K562 (cell line): ENCODE data around the gene VSIG2. TPM values are rescaled to one million over a fixed set of nuclear protein-coding genes. Genes with fewer than 3 reads are reported as not detected.
A peak's percentile ranks its signal among the peaks of the same experiment; 100 is the strongest.

Experiments
- ATAC-seq: fragments of 200-7000 bp; cut with Tn5 transposase; 3 replicates; pipeline ENCODE4 v1.9.1; 2020; ENCODE audit warnings: moderate library complexity
- BruUV-seq: library from RNA; stranded (reverse); fragments of 400-500 nt; replicated peaks from 2 replicates; lab custom pipeline; 2021; lab: Mats Ljungman, UMichigan
- CTCF ChIA-PET: fragments of 300-600 bp; formaldehyde crosslinking; extraction: SDS; loops from one replicate; lab custom pipeline; 2021; ENCODE audit warnings: low intra/inter-chr PET ratio; lab: Yijun Ruan, JAX
- POLR2A ChIA-PET: fragments of 300-600, 350-650 bp; sonication (Branson Sonifier 250); formaldehyde crosslinking; extraction: SDS; loops from one replicate; lab custom pipeline; 2021; ENCODE audit warnings: antibody characterized with exemption, inconsistent platforms; lab: Yijun Ruan, JAX
- DNase-seq, 4 experiments: peaks; one replicate each; pipeline versions ENCODE4 v3.0.0 to v3.0.0-alpha.2; 2011 to 2018; ENCODE audit warnings: low spot score in 3 of 4, mixed read lengths in 3 of 4; ENCODE audit errors: extremely low read depth in 1 of 4
- FAIRE-seq: peaks from 2 replicates; lab custom pipeline; 2011; peaks lifted over from hg19 to GRCh38; lab: Jason Lieb, UNC
- H2AFZ ChIP-seq: 2 replicates; pipeline ENCODE4 v1.6.0; 2011; ENCODE audit warnings: low read depth, low read length, control low read depth, inconsistent platforms
- H3K27ac ChIP-seq: fragments of 200-600 bp; 3 replicates; pipeline ENCODE4 v1.8.0; 2011; ENCODE audit warnings: low read depth, mild to moderate bottlenecking, control low read depth, inconsistent platforms, low read length, moderate library complexity, mixed read lengths; ENCODE audit errors: extremely low read depth
- H3K27me3 ChIP-seq, 2 experiments: fragments of 300-600 bp in 1 of 2; 2 replicates in 1 of 2; 3 replicates in 1 of 2; pipeline versions ENCODE4 v1.6.0 to v1.8.0; 2011; ENCODE audit warnings: inconsistent platforms in 2 of 2, low read length in 2 of 2, mild to moderate bottlenecking in 1 of 2, mixed read lengths in 1 of 2, moderate library complexity in 1 of 2; ENCODE audit not compliant: control insufficient read depth in 2 of 2, insufficient read depth in 2 of 2
- H3K36me3 ChIP-seq: fragments of 300-600 bp; 3 replicates; pipeline ENCODE4 v1.8.0; 2011; ENCODE audit warnings: mild to moderate bottlenecking, low read length, inconsistent platforms; ENCODE audit not compliant: control insufficient read depth, insufficient read depth
- H3K4me1 ChIP-seq, 2 experiments: fragments of 200-600 bp in 1 of 2; replicated peaks in 1 of 2; 2 replicates in 1 of 2; 3 replicates in 1 of 2; pipeline versions ENCODE4 v1.5.1 to v1.8.0; 2011; ENCODE audit warnings: inconsistent platforms in 2 of 2, low read length in 2 of 2, mild to moderate bottlenecking in 1 of 2, mixed read lengths in 1 of 2, moderate library complexity in 1 of 2; ENCODE audit not compliant: control insufficient read depth in 2 of 2, insufficient read depth in 2 of 2
- H3K4me2 ChIP-seq: 2 replicates; pipeline ENCODE4 v1.6.1; 2011; ENCODE audit warnings: low read length, control low read depth, inconsistent platforms, mixed read lengths; ENCODE audit not compliant: insufficient read depth
- H3K4me3 ChIP-seq: fragments of 200-600 bp; sonication (generic), shearing (Covaris generic); 2 replicates; pipeline ENCODE4 v1.5.1; 2016; ENCODE audit warnings: control low read depth, inconsistent platforms
- H3K79me2 ChIP-seq: fragments of 200-600 bp; 3 replicates; pipeline ENCODE4 v1.8.0; 2011; ENCODE audit warnings: low read length, inconsistent platforms; ENCODE audit not compliant: control insufficient read depth, insufficient read depth
- H3K9ac ChIP-seq, 2 experiments: 2 replicates each; pipeline versions ENCODE4 v1.6.0 to v1.6.1; 2011; ENCODE audit warnings: low read depth in 2 of 2, low read length in 2 of 2, control low read depth in 1 of 2, inconsistent platforms in 1 of 2, mild to moderate bottlenecking in 1 of 2, mixed read lengths in 1 of 2; ENCODE audit not compliant: insufficient read depth in 1 of 2
- H3K9me1 ChIP-seq: one replicate; pipeline ENCODE4 v1.6.0; 2011; ENCODE audit warnings: inconsistent platforms, mild to moderate bottlenecking, low read length, moderate library complexity; ENCODE audit not compliant: control insufficient read depth, insufficient read depth
- H3K9me3 ChIP-seq: replicated peaks from 2 replicates; pipeline ENCODE4 v1.5.1; 2011; ENCODE audit warnings: low read depth, low read length, inconsistent platforms; ENCODE audit not compliant: control insufficient read depth, insufficient read depth
- H4K20me1 ChIP-seq: replicated peaks from 2 replicates; pipeline ENCODE4 v1.6.1; 2011; ENCODE audit warnings: low read length, inconsistent platforms, mixed read lengths; ENCODE audit not compliant: control insufficient read depth, insufficient read depth
- CEBPG ChIP-seq, 3 experiments: fragments of 200-800 bp in 1 of 3; sonication (Bioruptor generic) in 1 of 3; sonication (generic) in 1 of 3; formaldehyde crosslinking in 1 of 3; IDR thresholded peaks in 2 of 3; conservative IDR thresholded peaks in 1 of 3; 2 replicates each; pipeline versions ENCODE4 v1.6.1 to v1.8.0; 2016 to 2022; ENCODE audit warnings: missing compliant biosample characterization in 2 of 3, missing genetic modification characterization in 2 of 3, mild to moderate bottlenecking in 1 of 3, missing genetic modification reagents in 1 of 3
- FOSL1 ChIP-seq: fragments of 200-800 bp; sonication (Bioruptor generic); conservative IDR thresholded peaks from 2 replicates; pipeline ENCODE4 v1.6.1; 2016; ENCODE audit warnings: missing genetic modification characterization, missing compliant biosample characterization
- MEIS2 ChIP-seq: fragments of 450-650 bp; IDR thresholded peaks from 2 replicates; pipeline ENCODE4 v1.6.1; 2014; ENCODE audit warnings: mild to moderate bottlenecking; ENCODE audit not compliant: partially characterized antibody
- TARDBP ChIP-seq: fragments of 450-650 bp; IDR thresholded peaks from 2 replicates; pipeline ENCODE4 v1.6.1; 2016
- WGBS: fragments of 100-300 bp; shearing (Covaris generic); methylation state at CpG from one replicate; pipeline ENCODE4 v1.1.6; 2016; ENCODE audit warnings: low coverage, mixed read lengths; ENCODE audit not compliant: insufficient coverage; ENCODE audit errors: missing lambda C conversion rate; 5-methylcytosine and 5-hydroxymethylcytosine counted together
- in situ Hi-C: fragments of 300-500 bp; cut with MboI; formaldehyde crosslinking; loops from 4 replicates; pipeline ENCODE4 v1.15.0; 2018; ENCODE audit warnings: inconsistent platforms, mixed read lengths
- intact Hi-C: fragments of 100-400 bp; cut with micrococcal nuclease; formaldehyde crosslinking; loops from 2 replicates; pipeline ENCODE4 v1.14.2; 2022
- polyA plus RNA-seq, 8 experiments: library from polyadenylated mRNA; depleted of rRNA in 4 of 8; stranded (reverse) in 5 of 8; unstranded in 3 of 8; fragments of >200 nt; fragmentation: Nextera tagmentation in 2 of 8; fragmentation: Illumina TruSeq in 1 of 8; extraction: Ambion mirVana in 2 of 8; extraction: Trizol in 1 of 8; gene quantifications; 2 replicates each; pipeline versions ENCODE4 v1.2.1 to v1.2.3, GENCODE V29; 2011 to 2014; ENCODE audit warnings: inconsistent platforms in 1 of 8, missing spikeins in 1 of 8
- total RNA-seq, 7 experiments: library from RNA; depleted of rRNA in 6 of 7; stranded (reverse); fragments of >200 nt in 6 of 7; fragmentation: Illumina TruSeq in 2 of 7; extraction: Trizol in 2 of 7; gene quantifications; 2 replicates each; pipeline versions ENCODE4 v1.2.1 to v1.2.3, GENCODE V29; 2011 to 2021; ENCODE audit warnings: low replicate concordance in 1 of 7
- TF ChIP-seq, protein P1 (sequence below), 2 experiments: IDR thresholded peaks; 2 replicates each; pipeline ENCODE4 v1.6.1; 2011; ENCODE audit warnings: borderline replicate concordance in 1 of 2, control low read depth in 1 of 2, low read depth in 1 of 2, low read length in 1 of 2, mild to moderate bottlenecking in 1 of 2, mixed read lengths in 1 of 2, moderate library complexity in 1 of 2; ENCODE audit not compliant: insufficient read depth in 1 of 2, insufficient read length in 1 of 2, poor library complexity in 1 of 2, severe bottlenecking in 1 of 2; ENCODE audit errors: extremely low read depth in 1 of 2
- TF ChIP-seq, protein P2 (sequence below): fragments of 250-450 bp; sonication (Bioruptor Pico); IDR thresholded peaks from 2 replicates; pipeline ENCODE4 v1.9.0; 2021; ENCODE audit warnings: mild to moderate bottlenecking, inconsistent platforms

Gene VSIG2
- total and polyA plus RNA-seq, 9 of the 15 experiments (the other 6 are each of a cell fraction or from before 2014, with no cell fraction given) = not detected

DNA sequence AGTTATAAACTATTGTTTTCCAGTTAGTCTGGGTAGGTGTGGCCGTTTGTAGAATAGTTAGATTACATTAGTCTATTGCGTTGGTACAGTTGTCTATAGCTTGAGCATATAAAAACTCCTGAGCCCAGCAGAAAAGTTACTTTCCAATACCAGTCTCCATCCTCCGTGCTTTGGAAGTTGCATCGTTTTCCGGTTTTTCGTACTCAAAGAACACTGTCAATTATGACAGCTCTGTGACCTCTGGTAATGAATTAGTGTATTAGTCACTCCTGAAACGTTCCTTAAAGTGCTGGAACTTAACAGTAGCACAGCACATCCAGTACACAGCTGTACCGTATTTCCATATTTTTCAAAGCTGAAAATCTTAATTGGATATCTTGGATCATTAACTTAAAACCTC is 49.0 kb upstream of the VSIG2 start:
- peaks cover 2 to 7% of the 10 kb centered on the region in 2 experiments; a peak in 3 of 5 replicates for H3K27me3 ChIP-seq
- WGBS = 38% methylated on average over 8 of the region's 8 CpGs
- H3K9ac ChIP-seq = no peak overlapping the region
- TF ChIP-seq, protein P1, sequence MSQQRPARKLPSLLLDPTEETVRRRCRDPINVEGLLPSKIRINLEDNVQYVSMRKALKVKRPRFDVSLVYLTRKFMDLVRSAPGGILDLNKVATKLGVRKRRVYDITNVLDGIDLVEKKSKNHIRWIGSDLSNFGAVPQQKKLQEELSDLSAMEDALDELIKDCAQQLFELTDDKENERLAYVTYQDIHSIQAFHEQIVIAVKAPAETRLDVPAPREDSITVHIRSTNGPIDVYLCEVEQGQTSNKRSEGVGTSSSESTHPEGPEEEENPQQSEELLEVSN (IDR thresholded peaks at IDR 0.05; ENCODE audit: borderline replicate concordance in 1 of 2, extremely low read depth in 1 of 2, insufficient read depth in 1 of 2, insufficient read length in 1 of 2, low read depth in 1 of 2, low read length in 1 of 2, poor library complexity in 1 of 2, severe bottlenecking in 1 of 2) = no peak
- no peak for TF ChIP-seq TARDBP
- TF ChIP-seq MEIS2 = peak; percentile 50
- TF ChIP-seq CEBPG (CRISPR knock-in tag; IDR thresholded peaks at IDR 0.05) = no peak
- TF ChIP-seq CEBPG (tag; conservative IDR thresholded peaks at IDR 0.05 in 1 of 2, IDR thresholded peaks at IDR 0.05 in 1 of 2) = 0 out of 4 replicates have a peak, but pooled peaks of 1 of the 2 experiments have one; percentile 7
- TF ChIP-seq, protein P2, sequence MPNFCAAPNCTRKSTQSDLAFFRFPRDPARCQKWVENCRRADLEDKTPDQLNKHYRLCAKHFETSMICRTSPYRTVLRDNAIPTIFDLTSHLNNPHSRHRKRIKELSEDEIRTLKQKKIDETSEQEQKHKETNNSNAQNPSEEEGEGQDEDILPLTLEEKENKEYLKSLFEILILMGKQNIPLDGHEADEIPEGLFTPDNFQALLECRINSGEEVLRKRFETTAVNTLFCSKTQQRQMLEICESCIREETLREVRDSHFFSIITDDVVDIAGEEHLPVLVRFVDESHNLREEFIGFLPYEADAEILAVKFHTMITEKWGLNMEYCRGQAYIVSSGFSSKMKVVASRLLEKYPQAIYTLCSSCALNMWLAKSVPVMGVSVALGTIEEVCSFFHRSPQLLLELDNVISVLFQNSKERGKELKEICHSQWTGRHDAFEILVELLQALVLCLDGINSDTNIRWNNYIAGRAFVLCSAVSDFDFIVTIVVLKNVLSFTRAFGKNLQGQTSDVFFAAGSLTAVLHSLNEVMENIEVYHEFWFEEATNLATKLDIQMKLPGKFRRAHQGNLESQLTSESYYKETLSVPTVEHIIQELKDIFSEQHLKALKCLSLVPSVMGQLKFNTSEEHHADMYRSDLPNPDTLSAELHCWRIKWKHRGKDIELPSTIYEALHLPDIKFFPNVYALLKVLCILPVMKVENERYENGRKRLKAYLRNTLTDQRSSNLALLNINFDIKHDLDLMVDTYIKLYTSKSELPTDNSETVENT (CRISPR knock-in tag) = no peak
- TF ChIP-seq FOSL1 (tag) = 0 out of 2 replicates have a peak, but pooled peaks have one; percentile 24
- H3K27ac ChIP-seq = no peak overlapping the region
- intact Hi-C loops = no loop called here
- ChIA-PET CTCF (no interaction called here), POLR2A (no interaction called here)
- peak overlapping the region; percentile 93 for H3K4me3 ChIP-seq
- no peaks in the 10 kb centered on the region for H3K9me3 ChIP-seq
- H2AFZ ChIP-seq = peak overlapping the region; percentile 95
- ATAC-seq (no peak), DNase-seq (no peak), FAIRE-seq (peak; percentile 32)
- TSS peak; percentile 83 for BruUV-seq
- in situ Hi-C loops = no loop called here
- H3K36me3 ChIP-seq = no peaks in the 10 kb centered on the region
- no peaks in the 10 kb centered on the region for H3K9me1 ChIP-seq
- peak overlapping the region; percentile 83 for H3K4me2 ChIP-seq
- peaks cover 14 to 27% of the 10 kb centered on the region in 2 experiments; a peak in 4 of 5 replicates for H3K4me1 ChIP-seq
- H4K20me1 ChIP-seq = no peaks in the 10 kb centered on the region
- peaks cover 20% of the 10 kb centered on the region for H3K79me2 ChIP-seq
